ENCODE results near the gene EFS. TPM values are rescaled to one million over a fixed set of nuclear protein-coding genes. Genes with fewer than 3 reads are reported as not detected.

EFS gene
- total and polyA plus RNA-seq, 2 of the 8 experiments (the other 6 are each of a cell fraction or from before 2014, with no cell fraction given): 27.8 to 28.6 TPM

DNA sequence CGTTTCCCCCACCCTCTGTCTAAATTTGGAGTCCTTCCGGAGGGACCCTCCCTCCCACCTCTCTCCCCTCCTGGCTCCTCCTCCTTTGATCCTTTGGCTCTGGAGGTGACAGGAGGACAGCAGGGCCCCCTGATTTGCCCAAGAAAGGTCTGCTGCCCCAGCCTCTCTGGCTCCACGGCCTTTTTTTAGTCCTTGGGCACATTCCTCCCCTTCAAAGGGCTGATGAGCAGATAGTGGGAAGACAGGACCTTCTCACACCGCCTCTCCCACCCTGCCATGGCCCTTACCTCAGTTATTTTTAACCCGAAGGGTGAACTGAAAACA lies 43.3 kb upstream of the EFS start:
- no peak overlapping the region for H2BK20ac ChIP-seq (ENCODE audit: low read length)
- H3K9ac ChIP-seq (replicated peaks in 1 of 4; ENCODE audit: extremely low read depth in 1 of 4, low read depth in 3 of 4, low read length in 3 of 4): no peak overlapping the region
- no peak overlapping the region for H2BK12ac ChIP-seq (ENCODE audit: low read depth, low read length)
- 77% methylated on average over 5 of the region's 5 CpGs; no CpG with 5 or more reads in 1 of the 2 experiments for WGBS, 2 experiments (ENCODE audit: extremely low coverage in 1 of 2, insufficient coverage in 1 of 2, insufficient read length in 1 of 2, insufficient replicate concordance in 2 of 2, low coverage in 1 of 2, low lambda C conversion rate in 2 of 2, missing lambda C conversion rate in 1 of 2)
- no peaks in the 10 kb centered on the region for H3K9me3 ChIP-seq (ENCODE audit: insufficient read depth in 2 of 2, low read depth in 1 of 2, low read length in 1 of 2)
- H4K5ac ChIP-seq (ENCODE audit: insufficient read length, low read depth, low read length): no peak overlapping the region
- FAIRE-seq (no peak), DNase-seq (ENCODE audit: low read depth in 1 of 2, low spot score in 2 of 2) (no peak)
- H3K36me3 ChIP-seq (ENCODE audit: control insufficient read depth in 2 of 4, insufficient read depth in 4 of 4, low read length in 3 of 4): no peaks in the 10 kb centered on the region
- H3K27me3 ChIP-seq (replicated peaks in 1 of 4; ENCODE audit: control insufficient read depth in 3 of 4, extremely low read depth in 1 of 4, insufficient read depth in 3 of 4, low read length in 3 of 4): no peaks in the 10 kb centered on the region; a peak in 3 of 7 replicates
- no peak overlapping the region for H2AFZ ChIP-seq (ENCODE audit: low read length)
- no peak overlapping the region for H3K23ac ChIP-seq (ENCODE audit: insufficient read length)
- no peak overlapping the region for H3K14ac ChIP-seq (ENCODE audit: insufficient read length)
- no peaks in the 10 kb centered on the region for H4K20me1 ChIP-seq (replicated peaks in 1 of 2; ENCODE audit: control insufficient read depth in 1 of 2, insufficient read depth in 2 of 2, low read length in 2 of 2)
- no peaks in the 10 kb centered on the region; a peak in 1 of 7 replicates for H3K4me1 ChIP-seq (replicated peaks in 1 of 4; ENCODE audit: control insufficient read depth in 3 of 4, insufficient read depth in 4 of 4, low read length in 3 of 4)
- no peak overlapping the region for H3K27ac ChIP-seq (ENCODE audit: low read depth, low read length)
- no peaks in the 10 kb centered on the region for H3K79me2 ChIP-seq (ENCODE audit: control insufficient read depth in 1 of 2, insufficient read depth in 2 of 2, low read length in 2 of 2)
- H2BK120ac ChIP-seq (replicated peaks; ENCODE audit: low read depth, low read length): no peak overlapping the region
- no peak overlapping the region for H2AK5ac ChIP-seq (ENCODE audit: low read depth, low read length)
- no peak overlapping the region for H4K91ac ChIP-seq (replicated peaks; ENCODE audit: insufficient read length, low read length)
- POLR2A ChIA-PET (ENCODE audit: partially characterized antibody): interaction anchor here (0.5 kb wide), 1 partner anchor 683 kb away, joined by 3 read pairs; no protein-coding TSS in a partner anchor
- no peak overlapping the region for H2BK15ac ChIP-seq (ENCODE audit: low read length)
- no peak overlapping the region for H3K4me2 ChIP-seq (ENCODE audit: insufficient read depth in 1 of 2, low read depth in 2 of 2, low read length in 2 of 2)
- no peak overlapping the region for H3K4me3 ChIP-seq (ENCODE audit: extremely low read depth in 1 of 4, insufficient read depth in 2 of 4, low read depth in 3 of 4, low read length in 4 of 4)
- CTCF ChIA-PET (ENCODE audit: partially characterized antibody): no interaction called here
- no peak overlapping the region for H3K4ac ChIP-seq (replicated peaks; ENCODE audit: insufficient read length, low read depth, low read length)
- H3K18ac ChIP-seq (ENCODE audit: extremely low read depth, low read length): no peak overlapping the region
- no peaks in the 10 kb centered on the region for H3K79me1 ChIP-seq (ENCODE audit: low read depth, low read length)
- H2BK5ac ChIP-seq (ENCODE audit: low read depth, low read length): no peak overlapping the region
- no peak overlapping the region for H4K8ac ChIP-seq (ENCODE audit: extremely low read depth, insufficient read depth, low read length)
- H3K23me2 ChIP-seq (ENCODE audit: low read depth, low read length): no peaks in the 10 kb centered on the region
- H3K56ac ChIP-seq (replicated peaks; ENCODE audit: insufficient read length, low read depth, low read length): no peak overlapping the region
- TF ChIP-seq MAFK (IDR thresholded peaks at IDR 0.05; ENCODE audit: low read depth, low read length) (no peak), RFX5 (IDR thresholded peaks at IDR 0.05; ENCODE audit: borderline replicate concordance, low read depth, low read length) (no peak), POLR2AphosphoS5 (IDR thresholded peaks at IDR 0.05; ENCODE audit: low read depth, low read length) (no peak), CEBPB (IDR thresholded peaks at IDR 0.05; ENCODE audit: low read depth, low read length) (no peak), POU5F1 (IDR thresholded peaks at IDR 0.05; ENCODE audit: low read depth, low read length) (no peak), SIN3A (conservative IDR thresholded peaks at IDR 0.05 in 1 of 2, IDR thresholded peaks at IDR 0.05 in 1 of 2; ENCODE audit: low read depth in 1 of 2, low read length in 2 of 2) (no peak), BCL11A (IDR thresholded peaks at IDR 0.05; ENCODE audit: low read depth in 2 of 2, low read length in 2 of 2) (no peak)
- TF ChIP-seq, protein P1, sequence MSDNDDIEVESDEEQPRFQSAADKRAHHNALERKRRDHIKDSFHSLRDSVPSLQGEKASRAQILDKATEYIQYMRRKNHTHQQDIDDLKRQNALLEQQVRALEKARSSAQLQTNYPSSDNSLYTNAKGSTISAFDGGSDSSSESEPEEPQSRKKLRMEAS (IDR thresholded peaks at IDR 0.05): no peak
- TF ChIP-seq, protein P2, sequence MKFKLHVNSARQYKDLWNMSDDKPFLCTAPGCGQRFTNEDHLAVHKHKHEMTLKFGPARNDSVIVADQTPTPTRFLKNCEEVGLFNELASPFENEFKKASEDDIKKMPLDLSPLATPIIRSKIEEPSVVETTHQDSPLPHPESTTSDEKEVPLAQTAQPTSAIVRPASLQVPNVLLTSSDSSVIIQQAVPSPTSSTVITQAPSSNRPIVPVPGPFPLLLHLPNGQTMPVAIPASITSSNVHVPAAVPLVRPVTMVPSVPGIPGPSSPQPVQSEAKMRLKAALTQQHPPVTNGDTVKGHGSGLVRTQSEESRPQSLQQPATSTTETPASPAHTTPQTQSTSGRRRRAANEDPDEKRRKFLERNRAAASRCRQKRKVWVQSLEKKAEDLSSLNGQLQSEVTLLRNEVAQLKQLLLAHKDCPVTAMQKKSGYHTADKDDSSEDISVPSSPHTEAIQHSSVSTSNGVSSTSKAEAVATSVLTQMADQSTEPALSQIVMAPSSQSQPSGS (IDR thresholded peaks at IDR 0.05; ENCODE audit: low read length): no peak
- TF ChIP-seq, protein P3, sequence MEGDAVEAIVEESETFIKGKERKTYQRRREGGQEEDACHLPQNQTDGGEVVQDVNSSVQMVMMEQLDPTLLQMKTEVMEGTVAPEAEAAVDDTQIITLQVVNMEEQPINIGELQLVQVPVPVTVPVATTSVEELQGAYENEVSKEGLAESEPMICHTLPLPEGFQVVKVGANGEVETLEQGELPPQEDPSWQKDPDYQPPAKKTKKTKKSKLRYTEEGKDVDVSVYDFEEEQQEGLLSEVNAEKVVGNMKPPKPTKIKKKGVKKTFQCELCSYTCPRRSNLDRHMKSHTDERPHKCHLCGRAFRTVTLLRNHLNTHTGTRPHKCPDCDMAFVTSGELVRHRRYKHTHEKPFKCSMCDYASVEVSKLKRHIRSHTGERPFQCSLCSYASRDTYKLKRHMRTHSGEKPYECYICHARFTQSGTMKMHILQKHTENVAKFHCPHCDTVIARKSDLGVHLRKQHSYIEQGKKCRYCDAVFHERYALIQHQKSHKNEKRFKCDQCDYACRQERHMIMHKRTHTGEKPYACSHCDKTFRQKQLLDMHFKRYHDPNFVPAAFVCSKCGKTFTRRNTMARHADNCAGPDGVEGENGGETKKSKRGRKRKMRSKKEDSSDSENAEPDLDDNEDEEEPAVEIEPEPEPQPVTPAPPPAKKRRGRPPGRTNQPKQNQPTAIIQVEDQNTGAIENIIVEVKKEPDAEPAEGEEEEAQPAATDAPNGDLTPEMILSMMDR (IDR thresholded peaks at IDR 0.05; ENCODE audit: control extremely low read depth in 1 of 3, insufficient read depth in 1 of 3, low read depth in 1 of 3, low read length in 3 of 3): no peak
